ENCODE data around the gene KDM2A. TPM values are rescaled to one million over a fixed set of nuclear protein-coding genes. Genes with fewer than 3 reads are reported as not detected.

The KDM2A gene
- total RNA-seq, 1 donor from 2014 or later = 70.4 TPM

DNA sequence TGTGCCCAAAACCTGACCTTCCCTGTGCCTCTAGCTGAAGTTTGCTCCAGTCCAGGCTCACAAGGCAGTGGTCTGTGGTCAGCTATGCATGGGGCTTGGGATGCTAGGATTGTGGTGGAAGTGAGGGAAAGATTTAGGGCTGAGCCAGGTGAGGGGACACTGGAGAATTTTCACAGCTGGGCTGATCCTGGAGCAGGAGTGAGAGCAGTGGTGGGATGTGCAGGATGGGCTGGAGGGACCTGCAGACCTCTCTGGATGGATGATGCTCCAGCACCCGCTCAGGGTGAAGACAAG, 23.9 kb upstream of the KDM2A start:
- TF ChIP-seq, protein P1, sequence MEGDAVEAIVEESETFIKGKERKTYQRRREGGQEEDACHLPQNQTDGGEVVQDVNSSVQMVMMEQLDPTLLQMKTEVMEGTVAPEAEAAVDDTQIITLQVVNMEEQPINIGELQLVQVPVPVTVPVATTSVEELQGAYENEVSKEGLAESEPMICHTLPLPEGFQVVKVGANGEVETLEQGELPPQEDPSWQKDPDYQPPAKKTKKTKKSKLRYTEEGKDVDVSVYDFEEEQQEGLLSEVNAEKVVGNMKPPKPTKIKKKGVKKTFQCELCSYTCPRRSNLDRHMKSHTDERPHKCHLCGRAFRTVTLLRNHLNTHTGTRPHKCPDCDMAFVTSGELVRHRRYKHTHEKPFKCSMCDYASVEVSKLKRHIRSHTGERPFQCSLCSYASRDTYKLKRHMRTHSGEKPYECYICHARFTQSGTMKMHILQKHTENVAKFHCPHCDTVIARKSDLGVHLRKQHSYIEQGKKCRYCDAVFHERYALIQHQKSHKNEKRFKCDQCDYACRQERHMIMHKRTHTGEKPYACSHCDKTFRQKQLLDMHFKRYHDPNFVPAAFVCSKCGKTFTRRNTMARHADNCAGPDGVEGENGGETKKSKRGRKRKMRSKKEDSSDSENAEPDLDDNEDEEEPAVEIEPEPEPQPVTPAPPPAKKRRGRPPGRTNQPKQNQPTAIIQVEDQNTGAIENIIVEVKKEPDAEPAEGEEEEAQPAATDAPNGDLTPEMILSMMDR (IDR thresholded peaks at IDR 0.05; ENCODE audit: insufficient read depth, low read depth, low read length) = no peak
- no peak for DNase-seq (ENCODE audit: low read depth)
- no peaks in the 10 kb centered on the region for H3K4me1 ChIP-seq (ENCODE audit: insufficient read depth, low read length)
- no peak overlapping the region for H3K4me3 Mint-ChIP-seq (ENCODE audit: unreplicated experiment)
- H3K27ac ChIP-seq (ENCODE audit: low read depth, low read length) = no peak overlapping the region
- no peaks in the 10 kb centered on the region for H3K9me3 ChIP-seq (ENCODE audit: insufficient read depth, low read depth, low read length)
- H2AFZ ChIP-seq (ENCODE audit: low read depth, low read length) = no peak overlapping the region
- H3K27ac Mint-ChIP-seq (ENCODE audit: unreplicated experiment) = no peak overlapping the region
- H3K4me1 Mint-ChIP-seq (ENCODE audit: low read depth, unreplicated experiment) = peaks cover 3% of the 10 kb centered on the region
- no peaks in the 10 kb centered on the region for H3K79me2 ChIP-seq (ENCODE audit: insufficient read depth, low read length)
- no peaks in the 10 kb centered on the region for H3K36me3 Mint-ChIP-seq (ENCODE audit: low read depth, unreplicated experiment)
- H4K20me1 ChIP-seq (ENCODE audit: insufficient read depth, low read length) = no peaks in the 10 kb centered on the region
- H3K4me3 ChIP-seq (ENCODE audit: insufficient read depth, low read depth, low read length) = no peak overlapping the region
- peaks cover 9% of the 10 kb centered on the region for H3K27me3 Mint-ChIP-seq (ENCODE audit: low read depth, unreplicated experiment)
- no peaks in the 10 kb centered on the region for H3K27me3 ChIP-seq (ENCODE audit: insufficient read depth, low read length)
- H3K9ac ChIP-seq (ENCODE audit: low read length) = no peak overlapping the region
- H3K9me3 Mint-ChIP-seq (ENCODE audit: unreplicated experiment) = no peaks in the 10 kb centered on the region
- no peak overlapping the region for H3K4me2 ChIP-seq (ENCODE audit: low read length)
- no peaks in the 10 kb centered on the region for H3K36me3 ChIP-seq (ENCODE audit: insufficient read depth, low read length)
- no peak for FAIRE-seq

DNA sequence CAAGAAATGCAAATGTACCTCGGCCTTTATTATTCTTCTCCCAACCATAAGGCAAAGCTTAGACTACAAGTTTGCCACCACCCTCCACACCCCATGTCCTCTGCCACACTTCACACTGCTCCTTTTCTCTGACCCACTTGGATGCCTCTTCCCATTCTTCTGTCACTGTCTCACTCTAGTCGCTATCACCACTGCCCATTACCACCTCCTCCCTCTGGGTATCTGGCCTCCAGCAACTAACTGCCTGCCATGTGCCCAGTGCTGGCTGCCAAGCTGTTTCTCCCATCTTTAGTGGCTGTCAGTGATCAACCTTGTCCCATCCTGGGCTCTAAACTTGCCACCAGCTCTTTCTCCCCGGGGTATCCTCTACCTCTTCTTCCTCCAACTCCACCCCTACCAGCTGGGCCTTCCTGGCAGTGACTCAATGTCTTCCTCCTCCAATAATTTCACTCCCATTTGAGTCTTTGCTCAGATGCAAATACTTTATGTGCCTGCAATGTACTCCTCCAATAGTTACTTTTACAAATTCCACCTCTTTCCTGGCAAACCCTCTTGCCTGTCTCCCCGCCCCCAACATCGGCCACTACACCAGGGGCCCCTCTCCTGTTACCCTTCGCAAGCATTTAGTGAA, 20.1 kb upstream of the KDM2A start:
- H3K4me3 ChIP-seq (ENCODE audit: insufficient read depth, low read depth, low read length) = no peak overlapping the region
- no peak overlapping the region for H3K4me2 ChIP-seq (ENCODE audit: low read length)
- H3K27me3 ChIP-seq (ENCODE audit: insufficient read depth, low read length) = no peaks in the 10 kb centered on the region
- Mint-ChIP-seq H3K27ac (ENCODE audit: unreplicated experiment) (no peak overlapping the region), H3K9me3 (ENCODE audit: unreplicated experiment) (no peaks in the 10 kb centered on the region), H3K4me1 (ENCODE audit: low read depth, unreplicated experiment) (peaks cover 9% of the 10 kb centered on the region), H3K36me3 (ENCODE audit: low read depth, unreplicated experiment) (peaks cover 2% of the 10 kb centered on the region), H3K4me3 (ENCODE audit: unreplicated experiment) (no peak overlapping the region), H3K27me3 (ENCODE audit: low read depth, unreplicated experiment) (peaks cover 9% of the 10 kb centered on the region)
- no peaks in the 10 kb centered on the region for H3K79me2 ChIP-seq (ENCODE audit: insufficient read depth, low read length)
- H4K20me1 ChIP-seq (ENCODE audit: insufficient read depth, low read length) = no peaks in the 10 kb centered on the region
- DNase-seq (ENCODE audit: low read depth) = no peak
- no peaks in the 10 kb centered on the region for H3K9me3 ChIP-seq (ENCODE audit: insufficient read depth, low read depth, low read length)
- TF ChIP-seq, protein P1 (IDR thresholded peaks at IDR 0.05; ENCODE audit: insufficient read depth, low read depth, low read length) = no peak
- TF ChIP-seq EZH2 (IDR thresholded peaks at IDR 0.05; ENCODE audit: insufficient read depth, low read length) = no peak
- H3K4me1 ChIP-seq (ENCODE audit: insufficient read depth, low read length) = no peaks in the 10 kb centered on the region
- no peak overlapping the region for H3K9ac ChIP-seq (ENCODE audit: low read length)
- no peak overlapping the region for H3K27ac ChIP-seq (ENCODE audit: low read depth, low read length)
- no peak for FAIRE-seq
- no peaks in the 10 kb centered on the region for H3K36me3 ChIP-seq (ENCODE audit: insufficient read depth, low read length)
- H2AFZ ChIP-seq (ENCODE audit: low read depth, low read length) = no peak overlapping the region

DNA sequence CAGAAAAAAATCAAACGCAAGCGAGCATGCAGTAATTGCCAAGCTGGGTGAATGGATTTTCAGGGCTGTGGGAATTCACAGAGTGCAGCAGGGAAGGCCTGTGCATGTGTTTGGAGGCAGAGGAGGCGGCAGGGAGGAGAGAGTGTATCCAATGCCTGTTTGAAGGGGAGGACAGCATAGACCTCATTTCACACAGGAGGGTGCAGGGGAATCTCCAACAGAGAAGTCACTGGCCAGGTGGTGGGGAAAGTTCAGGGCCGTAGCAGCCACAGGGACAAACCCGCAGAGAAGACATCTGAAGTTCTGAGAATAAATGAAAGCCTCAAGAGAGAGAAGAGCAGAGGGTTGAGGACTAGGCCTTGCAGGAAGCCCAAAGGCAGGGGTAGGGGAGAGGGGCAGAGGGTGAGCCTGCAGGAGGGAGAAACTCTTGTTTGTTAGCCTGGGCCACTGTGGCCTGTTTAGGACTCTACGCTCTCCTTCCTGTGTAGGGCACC, 19.2 kb upstream of the KDM2A start:
- Histone ChIP-seq H3K27ac (ENCODE audit: low read depth, low read length) (no peak overlapping the region), H4K20me1 (ENCODE audit: insufficient read depth, low read length) (no peaks in the 10 kb centered on the region), H3K9me3 (ENCODE audit: insufficient read depth, low read depth, low read length) (no peaks in the 10 kb centered on the region), H3K79me2 (ENCODE audit: insufficient read depth, low read length) (no peaks in the 10 kb centered on the region), H3K4me2 (ENCODE audit: low read length) (no peak overlapping the region), H2AFZ (ENCODE audit: low read depth, low read length) (no peak overlapping the region), H3K27me3 (ENCODE audit: insufficient read depth, low read length) (no peaks in the 10 kb centered on the region), H3K36me3 (ENCODE audit: insufficient read depth, low read length) (no peaks in the 10 kb centered on the region), H3K4me3 (ENCODE audit: insufficient read depth, low read depth, low read length) (no peak overlapping the region), H3K4me1 (ENCODE audit: insufficient read depth, low read length) (no peaks in the 10 kb centered on the region), H3K9ac (ENCODE audit: low read length) (no peak overlapping the region)
- peaks cover 2% of the 10 kb centered on the region for H3K36me3 Mint-ChIP-seq (ENCODE audit: low read depth, unreplicated experiment)
- no peak overlapping the region for H3K4me3 Mint-ChIP-seq (ENCODE audit: unreplicated experiment)
- FAIRE-seq (no peak), DNase-seq (ENCODE audit: low read depth) (no peak)
- H3K4me1 Mint-ChIP-seq (ENCODE audit: low read depth, unreplicated experiment) = peaks cover 9% of the 10 kb centered on the region
- no peak for TF ChIP-seq EZH2 (IDR thresholded peaks at IDR 0.05; ENCODE audit: insufficient read depth, low read length)
- H3K27me3 Mint-ChIP-seq (ENCODE audit: low read depth, unreplicated experiment) = peaks cover 9% of the 10 kb centered on the region
- no peaks in the 10 kb centered on the region for H3K9me3 Mint-ChIP-seq (ENCODE audit: unreplicated experiment)
- H3K27ac Mint-ChIP-seq (ENCODE audit: unreplicated experiment) = no peak overlapping the region

Data from astrocyte (in vitro differentiated cells and primary cell).